Left ventricle myocardium superior (tissue), 1 donor: ENCODE data around the gene CROCC2. TPM values are rescaled to one million over a fixed set of nuclear protein-coding genes. Genes with fewer than 3 reads are reported as not detected.
"Not testable (repeated sequence)": the region's sequence is repeated elsewhere in the genome, so short reads cannot be mapped to it uniquely, and the experiment has no call there.

Experiments used
- ATAC-seq: fragments of 200-7000 bp; cut with Tn5 transposase; one replicate; pipeline ENCODE4 v1.9.1; 2020; ENCODE audit warnings: mild to moderate bottlenecking, moderate library complexity
- DNase-seq: peaks from one replicate; pipeline ENCODE4 v3.0.0-alpha.2; 2020
- intact Hi-C: fragments of 100-400 bp; cut with micrococcal nuclease; formaldehyde crosslinking; loops from one replicate; pipeline ENCODE4 v1.11.0; 2022
- total RNA-seq: library from RNA; stranded (reverse); fragmentation: NEBNext Ultra II Directional; extraction: Animal tissue kit (Norgen Biotek cat#: 25700); gene quantifications from one replicate; pipeline ENCODE4 v1.2.1, GENCODE V29; 2021
- donor health status: DM: no; HTN: yes; CAD: no; lungs with severe emphysema.

Gene CROCC2
- total RNA-seq, 1 donor from 2014 or later: not detected

DNA sequence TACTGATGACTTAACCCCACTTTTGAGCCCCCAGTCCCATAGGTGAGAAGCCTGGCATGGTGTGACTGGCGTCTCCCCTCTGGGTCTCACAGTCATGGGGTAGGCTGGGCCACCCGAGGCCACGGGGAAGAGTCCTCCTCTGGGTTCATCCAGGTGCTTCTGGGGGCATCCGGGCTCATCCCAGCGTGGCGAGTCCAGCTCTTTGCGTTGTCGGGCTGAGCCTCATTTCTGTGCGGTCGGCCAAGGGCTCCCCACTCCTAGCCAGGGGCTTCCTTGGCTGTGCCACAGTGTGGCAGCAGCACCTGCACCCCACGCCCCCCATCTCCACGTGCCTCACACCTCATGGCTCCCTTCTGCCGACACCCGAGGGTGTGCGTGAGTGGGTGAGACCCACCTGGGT is 64.7 kb downstream of the CROCC2 start:
- DNase-seq: peak; percentile 21
- no peak for ATAC-seq
- intact Hi-C loops: no loop called here

DNA sequence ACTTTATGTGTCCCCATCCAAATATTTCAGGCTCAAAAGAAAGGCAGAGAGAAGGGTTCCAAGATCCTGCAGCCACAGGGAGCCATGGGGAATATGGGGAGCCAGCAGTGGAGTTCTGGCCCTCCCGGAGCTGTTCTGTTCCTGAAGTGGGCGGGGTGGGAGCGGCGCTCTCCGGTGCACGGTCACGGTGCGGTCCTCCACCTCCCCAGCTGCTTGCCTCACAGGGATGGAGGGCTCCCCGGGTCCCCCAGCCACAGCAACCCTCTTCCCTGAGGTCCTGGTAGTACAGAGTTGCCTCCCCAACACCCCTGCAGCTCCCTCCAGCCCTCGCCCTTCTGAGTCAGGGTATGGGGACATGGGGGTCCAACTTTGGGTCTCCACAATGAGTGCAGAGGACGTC is 66.1 kb downstream of the CROCC2 start:
- ATAC-seq (no peak), DNase-seq (peak; percentile 22)
- intact Hi-C loops: no loop called here

DNA sequence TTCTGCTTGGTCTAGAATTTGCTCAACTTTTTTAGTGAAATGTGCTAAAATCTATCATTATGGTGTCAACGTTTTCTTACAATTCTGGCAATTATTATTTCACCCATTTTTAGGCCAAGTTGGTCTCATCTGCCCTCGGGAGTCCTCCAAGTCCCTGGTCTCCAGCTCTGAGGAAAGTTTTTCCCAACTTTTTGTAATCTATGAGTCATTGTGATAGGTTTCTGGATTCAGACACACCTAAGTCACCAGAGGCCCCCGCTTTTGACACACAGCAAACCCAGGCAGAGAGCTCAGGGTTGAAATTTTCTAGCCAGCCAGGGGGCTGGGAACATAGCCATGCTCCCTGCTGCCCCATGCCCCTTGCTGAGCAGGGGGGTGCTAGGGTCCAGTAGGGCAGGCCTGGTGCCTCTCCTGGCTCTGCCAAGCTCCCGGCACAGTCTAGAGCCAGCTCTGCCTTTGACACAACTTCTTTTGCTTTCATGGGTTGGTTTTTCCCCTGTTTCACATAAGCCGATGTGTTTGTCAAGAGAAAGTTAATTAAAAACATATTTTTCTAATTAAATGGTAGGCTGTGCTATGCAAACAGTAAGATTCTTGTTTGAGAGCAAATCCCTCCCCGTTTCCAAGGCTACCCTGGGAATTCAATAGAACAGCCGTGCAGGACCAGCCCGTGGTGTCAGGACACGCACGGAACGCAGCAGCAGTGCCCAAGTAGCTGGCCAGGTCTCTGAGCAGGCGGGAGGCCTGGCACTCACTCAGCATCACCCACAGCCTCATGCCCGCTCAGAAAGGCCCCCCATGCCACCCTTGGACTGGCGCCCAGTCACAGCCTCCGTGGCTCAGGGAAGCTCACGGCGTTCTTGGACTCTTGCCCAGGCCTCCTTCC is 66.7 kb downstream of the CROCC2 start:
- no peak for ATAC-seq
- DNase-seq: peak; percentile 28
- intact Hi-C loops: no loop called here

DNA sequence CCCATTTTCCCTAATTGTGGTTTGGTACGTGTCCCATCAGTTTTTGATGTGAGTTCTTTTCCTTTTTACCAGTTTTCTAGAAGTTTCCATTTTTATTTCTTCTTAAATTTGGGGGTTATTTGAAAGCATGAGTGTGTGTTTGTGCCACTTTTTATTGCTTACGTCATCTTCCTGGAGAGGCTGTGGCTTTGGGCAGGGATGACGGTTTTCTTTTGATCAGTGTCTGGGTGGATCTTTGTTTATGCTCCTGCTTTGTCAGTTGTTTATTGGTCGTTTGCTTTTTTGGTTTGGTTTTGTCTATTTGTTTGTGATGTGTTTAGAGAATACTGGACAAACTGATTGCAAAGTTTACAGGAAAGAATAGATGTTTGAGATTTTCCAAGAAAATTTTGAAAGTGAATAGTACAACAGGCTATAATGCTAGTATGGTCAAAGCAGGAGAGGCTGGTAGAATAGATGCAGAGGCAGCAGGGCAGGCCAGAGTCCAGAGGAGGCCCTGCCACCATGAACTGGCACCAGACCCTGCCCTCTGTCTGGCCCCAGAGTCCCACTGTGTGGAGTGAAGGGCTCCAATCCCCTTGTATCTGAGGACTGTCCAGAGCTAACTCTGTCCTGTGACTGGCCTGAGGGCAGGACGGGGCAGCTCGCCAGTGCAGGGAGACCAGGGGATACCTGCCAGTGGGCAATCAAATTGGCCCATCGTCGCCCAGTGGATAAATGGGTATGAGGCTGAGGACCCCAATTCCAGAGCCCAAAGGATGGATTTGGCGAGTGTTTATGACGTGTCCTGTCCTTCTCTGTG is 68.8 kb downstream of the CROCC2 start:
- ATAC-seq (no peak), DNase-seq (peak; percentile 22)
- intact Hi-C loops: no loop called here

DNA sequence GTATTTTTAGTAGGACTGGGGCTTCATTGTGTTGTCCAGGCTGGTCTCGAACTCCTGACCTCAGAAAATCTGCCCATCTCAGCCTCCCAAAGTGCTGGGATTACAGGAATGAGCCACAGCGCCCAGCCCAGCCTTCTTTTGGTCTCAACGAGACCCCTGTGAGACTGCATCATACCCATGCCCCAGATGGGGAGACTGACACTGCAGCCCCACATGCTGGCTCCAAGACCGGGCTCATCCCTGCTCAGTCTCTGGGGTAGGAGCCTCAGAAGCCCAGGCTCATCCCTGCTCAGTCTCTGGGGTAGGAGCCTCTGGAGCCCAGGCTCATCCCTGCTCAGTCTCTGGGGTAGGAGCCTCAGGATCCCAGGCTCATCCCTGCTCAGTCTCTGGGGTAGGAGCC is 69.8 kb downstream of the CROCC2 start:
- ATAC-seq, DNase-seq, intact Hi-C loops: not testable (repeated sequence)

DNA sequence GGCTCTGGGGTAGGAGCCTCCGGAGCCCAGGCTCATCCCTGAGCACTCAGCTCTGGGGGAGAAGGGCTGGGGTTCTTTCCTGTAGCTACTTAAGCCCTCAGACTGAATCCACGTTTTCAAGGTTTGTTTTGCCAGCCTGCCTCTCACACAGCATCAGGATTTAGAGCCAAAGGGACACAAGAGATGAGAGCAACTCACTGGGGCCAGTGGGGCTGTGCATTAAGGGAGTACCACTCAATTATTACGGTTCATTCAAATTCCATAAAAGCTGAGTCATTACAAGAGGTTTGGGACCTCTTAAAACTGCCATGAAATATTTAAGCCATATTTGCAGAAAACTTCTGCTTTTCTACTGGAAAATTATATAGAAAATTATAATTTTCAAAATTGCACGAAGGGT is 75.1 kb downstream of the CROCC2 start:
- intact Hi-C loops: no loop called here
- no peak for ATAC-seq
- no peak for DNase-seq

DNA sequence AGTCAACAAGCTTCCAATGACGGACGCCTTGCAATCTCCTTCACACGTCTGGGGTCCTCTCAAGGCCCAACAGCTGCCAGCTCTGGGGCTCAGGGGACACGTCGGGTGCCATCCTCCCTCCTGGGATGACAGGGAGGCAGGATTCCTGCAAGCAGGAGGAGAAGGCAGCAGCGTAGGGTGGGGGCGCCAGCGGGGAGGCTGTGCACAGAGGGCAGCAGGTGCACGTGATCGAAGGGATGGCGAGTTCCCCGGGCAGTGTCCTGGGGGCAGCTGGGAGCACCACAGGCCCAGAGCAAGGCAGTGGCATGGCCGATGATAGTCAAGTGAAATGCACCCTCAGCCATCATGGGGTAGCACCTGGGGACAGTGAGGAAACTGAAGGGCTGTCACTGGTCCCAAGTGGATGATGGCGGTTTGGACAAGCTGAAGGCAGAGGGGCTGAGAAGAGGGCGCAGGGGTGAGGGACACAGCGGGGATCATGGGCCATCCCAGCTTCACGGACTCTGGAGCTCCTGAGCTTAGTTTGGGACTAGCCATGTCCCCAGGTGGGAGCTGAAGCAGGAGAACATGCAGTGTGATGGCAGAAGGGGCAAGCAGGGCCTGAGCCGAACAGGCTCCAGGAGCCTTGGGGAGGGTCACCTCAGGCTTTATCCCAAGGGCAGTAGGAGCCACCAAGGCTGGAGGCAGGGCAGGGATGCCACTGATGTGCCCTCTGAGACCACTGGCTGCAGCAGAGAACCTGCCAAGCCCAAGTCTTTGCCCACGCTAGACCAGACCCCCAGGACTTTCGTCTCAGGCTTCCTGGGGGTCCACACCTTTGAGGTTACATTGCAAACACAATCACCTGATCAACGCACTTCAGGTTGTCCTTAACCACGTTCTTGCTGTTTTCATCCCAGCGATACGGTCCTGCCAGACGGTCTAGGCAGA is 76.0 kb downstream of the CROCC2 start:
- ATAC-seq: no peak
- intact Hi-C loops: no loop called here
- DNase-seq: peak; percentile 20

DNA sequence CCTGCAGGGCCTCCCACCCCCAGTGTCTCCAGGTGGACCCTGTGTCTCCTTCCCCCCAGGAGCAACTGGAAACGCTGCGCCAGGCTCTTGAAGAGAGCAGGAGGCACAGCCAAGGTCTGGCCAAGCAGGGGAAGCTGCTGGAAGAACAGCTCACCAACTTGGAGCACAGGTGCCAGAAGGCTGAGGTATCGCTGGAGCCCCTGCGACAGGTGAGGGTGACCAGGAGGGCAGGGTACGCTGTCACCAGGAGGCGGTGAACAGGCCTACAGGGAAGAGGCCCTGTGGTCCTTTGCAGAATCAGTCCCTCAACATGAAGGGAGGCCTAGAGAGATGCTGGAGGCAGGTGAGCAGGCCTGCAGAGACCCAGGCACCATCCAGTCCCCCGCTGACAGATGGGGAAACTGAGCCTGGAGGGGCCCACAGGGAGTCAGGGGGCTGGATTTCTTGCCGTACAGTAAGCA is 76.7 kb downstream of the CROCC2 start:
- intact Hi-C loops: no loop called here
- no peak for DNase-seq
- ATAC-seq: no peak

DNA sequence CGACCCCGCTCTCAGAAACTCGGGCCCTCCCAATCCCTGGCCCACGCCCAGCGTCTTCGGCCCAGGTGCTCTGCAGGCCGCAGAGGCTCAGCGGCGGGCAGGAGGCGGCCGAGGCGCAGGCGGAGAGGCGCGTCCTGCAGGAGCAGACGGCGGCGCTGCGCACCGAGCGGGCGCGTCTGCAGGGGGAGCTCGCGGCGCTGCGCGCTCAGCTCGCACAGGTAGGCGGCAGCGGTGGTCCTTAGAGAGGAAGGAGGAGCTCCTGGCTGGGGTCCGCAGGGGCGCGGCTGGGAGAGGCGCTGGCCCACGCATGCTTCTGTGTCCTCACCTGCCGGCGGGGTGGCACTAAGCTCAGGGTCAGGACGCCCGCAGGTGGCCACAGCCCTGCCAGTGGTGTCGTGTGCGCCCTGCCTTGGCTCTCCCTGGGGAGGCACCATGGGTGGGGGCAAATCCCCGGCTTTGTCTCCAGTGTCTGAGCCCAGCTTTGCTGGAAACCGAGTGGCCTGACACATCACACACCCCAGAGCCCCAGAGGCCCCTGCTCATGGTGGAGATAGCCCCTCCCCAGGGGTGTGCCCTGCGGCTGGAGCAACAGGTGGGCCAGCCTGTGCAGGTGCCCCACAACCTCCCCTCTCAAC is 77.3 kb downstream of the CROCC2 start:
- DNase-seq: peak; percentile 60
- peak; percentile 78 for ATAC-seq
- intact Hi-C loops: no loop called here

DNA sequence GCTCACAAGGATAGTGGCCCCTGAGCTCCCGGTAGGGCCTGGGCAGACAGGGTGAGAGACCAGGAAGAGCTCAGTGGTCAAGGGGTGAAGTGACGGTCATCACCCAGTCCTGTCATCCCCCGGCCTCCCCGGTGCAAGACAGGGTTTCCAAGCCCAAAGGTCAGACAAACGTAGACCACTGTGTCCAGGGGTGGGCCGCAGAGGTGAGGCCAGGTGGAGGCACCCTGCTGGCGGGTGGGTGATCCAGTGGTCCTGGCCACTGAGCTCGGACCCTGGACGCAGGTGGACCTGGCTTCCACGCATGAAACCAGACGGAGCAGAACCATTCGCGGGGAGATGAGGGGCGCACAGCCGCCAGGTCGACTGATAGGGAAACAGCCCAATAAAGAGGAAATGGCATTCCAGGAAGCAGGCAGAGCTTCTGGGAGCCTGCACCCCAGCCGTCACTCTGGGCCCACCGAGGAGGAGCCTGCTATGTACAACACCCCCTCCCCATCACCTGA is 77.9 kb downstream of the CROCC2 start:
- DNase-seq (no peak), ATAC-seq (no peak)
- intact Hi-C loops: no loop called here

DNA sequence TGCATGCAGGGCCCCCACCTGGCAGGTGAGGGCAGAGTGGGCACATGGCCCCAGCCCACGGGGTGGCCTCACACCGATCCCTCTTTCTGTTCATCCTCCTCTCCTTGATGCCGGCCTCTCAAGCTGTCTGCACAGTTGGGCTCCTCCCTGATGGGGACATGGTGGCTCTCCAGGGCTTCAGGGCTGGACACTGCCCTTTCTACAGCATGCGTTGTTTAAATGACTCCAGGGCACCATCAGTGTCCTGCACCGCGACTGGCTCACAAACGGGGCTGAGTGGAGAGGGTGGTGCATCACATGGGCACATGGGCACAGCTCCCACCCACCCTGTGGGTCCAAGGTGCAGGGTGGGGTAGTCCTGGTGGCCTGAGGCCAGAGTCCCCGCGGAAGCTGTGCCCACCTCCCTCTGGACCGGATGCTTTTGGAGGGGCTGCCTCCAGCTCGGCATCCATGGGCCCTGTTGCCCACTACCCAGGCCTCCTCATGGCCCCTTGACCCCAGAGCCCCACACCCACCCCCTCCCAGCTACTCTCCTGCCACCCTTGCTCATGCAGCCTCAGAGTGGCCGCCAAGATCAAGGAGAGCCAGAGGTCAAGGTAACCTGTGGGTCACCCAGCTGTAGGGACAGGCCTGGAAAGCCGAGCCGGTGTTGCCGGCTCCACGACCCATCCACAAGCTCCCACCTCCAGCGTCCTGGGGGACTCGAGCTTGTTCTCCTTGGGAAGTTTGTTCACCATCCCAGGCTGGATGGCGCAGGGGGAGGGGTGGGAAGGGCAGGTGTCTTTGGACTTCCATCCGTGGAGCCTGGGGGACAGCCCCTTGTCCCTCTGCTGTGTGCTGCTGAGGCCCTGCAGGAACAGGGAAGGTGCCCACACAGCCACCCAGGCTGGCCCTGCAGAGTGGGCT is 80.0 kb downstream of the CROCC2 start:
- intact Hi-C loops: no loop called here
- DNase-seq: peak; percentile 20
- ATAC-seq: no peak

DNA sequence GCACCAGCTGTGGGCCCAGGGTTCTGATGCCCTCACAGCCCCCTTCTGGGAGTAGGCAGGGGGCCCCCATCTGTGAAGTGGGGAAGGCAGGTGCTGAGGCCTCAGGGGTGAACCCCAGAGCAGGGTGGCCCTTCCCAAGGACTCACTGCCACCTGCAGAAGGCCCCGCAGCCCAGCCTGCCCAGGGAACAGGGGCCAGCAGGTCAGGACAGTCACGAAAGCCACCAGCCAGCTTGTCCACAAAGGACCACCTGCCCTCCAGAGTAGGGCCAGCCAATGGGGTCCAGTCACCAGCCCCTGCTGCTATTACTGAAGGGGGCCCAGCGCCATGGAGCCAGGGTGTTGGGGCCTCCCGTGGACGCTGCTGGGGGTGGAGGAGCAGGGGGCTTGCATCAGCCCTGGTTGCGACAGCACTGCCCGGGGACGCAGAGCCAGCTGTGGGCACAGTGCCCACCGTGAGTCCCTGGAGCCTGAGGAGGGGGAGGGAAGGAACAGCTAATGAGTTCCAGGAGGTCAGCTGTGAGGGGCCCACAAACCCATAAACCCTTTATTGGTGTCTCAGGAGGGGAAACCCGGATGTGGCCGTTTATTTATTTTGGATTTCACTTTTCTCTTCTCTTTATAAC is 80.8 kb downstream of the CROCC2 start:
- DNase-seq: peak; percentile 76
- intact Hi-C loops: no loop called here

DNA sequence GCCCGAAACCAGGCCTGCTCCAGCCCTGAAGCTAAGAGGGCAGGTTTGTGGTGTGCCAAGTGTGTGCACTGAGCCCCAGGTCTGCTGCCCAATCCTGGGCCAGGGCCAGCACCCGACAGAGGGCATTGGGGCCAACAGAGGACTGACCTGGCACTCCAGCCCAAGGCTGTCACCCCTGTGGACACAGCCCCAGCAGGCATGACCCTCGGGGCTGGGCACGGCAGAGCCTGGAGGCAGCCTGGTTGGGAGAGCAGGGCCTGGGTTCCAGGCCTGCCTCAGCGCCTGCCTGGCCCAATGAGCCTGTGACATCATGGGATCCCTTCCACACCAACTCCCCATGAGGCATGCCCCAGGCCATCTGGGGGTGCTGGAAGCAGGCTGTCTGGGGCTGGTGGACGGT is 81.5 kb downstream of the CROCC2 start:
- DNase-seq: peak; percentile 35
- intact Hi-C loops: no loop called here
- no peak for ATAC-seq

More for the DNA sequence above, 80.8 kb downstream of the CROCC2 start:
- peak; percentile 53 for ATAC-seq

DNA sequence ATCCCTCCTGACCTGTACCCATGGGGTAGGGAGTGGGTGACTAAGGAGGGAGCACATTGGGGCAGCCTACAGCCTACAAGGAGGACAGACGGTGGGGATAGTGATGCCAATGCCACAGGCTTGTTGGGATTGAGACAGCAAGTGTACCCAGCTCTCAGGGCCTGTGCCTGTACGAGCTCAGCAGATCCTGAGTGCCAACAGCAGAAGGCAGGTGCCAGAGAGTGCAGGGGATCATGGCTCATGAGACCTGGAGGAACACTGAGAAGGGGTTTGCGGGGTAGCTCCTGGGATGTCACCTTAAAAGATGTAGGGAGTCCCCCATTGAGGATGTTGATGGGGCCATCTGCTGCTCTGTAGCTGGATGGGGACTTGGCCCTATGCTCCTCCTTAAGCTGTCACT is 82.0 kb downstream of the CROCC2 start:
- ATAC-seq (no peak), DNase-seq (no peak)
- intact Hi-C loops: no loop called here

DNA sequence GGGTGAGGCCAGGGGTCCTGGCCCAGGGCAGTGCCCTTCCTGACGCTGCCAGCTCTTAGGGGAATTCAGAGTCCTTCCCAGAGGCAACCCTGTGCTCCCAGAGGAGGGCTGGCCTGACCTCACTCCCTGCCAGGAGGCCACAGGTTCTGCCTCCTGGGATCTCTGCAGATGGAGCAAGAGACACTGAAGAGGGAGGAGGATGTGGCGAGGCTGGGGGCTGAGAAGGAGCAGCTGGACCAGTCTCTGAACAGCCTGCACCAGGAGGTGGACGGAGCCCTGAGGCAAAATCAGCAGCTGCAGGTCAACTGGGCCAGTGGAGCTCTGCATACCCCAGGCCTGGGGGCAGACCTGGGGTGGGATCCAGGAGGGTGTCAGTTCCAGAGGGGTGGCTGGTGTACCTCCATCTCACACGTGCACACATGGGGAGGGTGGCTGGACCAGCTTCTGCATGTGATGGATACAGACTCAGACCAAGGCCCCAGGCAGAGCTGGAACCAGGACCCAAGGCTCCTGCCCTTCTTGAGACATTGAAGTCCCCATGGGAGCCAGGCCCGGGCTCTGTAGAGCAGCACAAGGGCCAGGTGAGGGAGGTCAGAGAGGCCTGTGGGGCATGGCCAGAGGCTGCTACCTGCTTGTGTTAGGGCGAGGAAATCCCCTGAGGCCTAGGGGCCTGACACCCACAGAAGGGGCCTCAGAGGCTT is 82.6 kb downstream of the CROCC2 start:
- intact Hi-C loops: no loop called here
- peak; percentile 33 for DNase-seq
- ATAC-seq: no peak

DNA sequence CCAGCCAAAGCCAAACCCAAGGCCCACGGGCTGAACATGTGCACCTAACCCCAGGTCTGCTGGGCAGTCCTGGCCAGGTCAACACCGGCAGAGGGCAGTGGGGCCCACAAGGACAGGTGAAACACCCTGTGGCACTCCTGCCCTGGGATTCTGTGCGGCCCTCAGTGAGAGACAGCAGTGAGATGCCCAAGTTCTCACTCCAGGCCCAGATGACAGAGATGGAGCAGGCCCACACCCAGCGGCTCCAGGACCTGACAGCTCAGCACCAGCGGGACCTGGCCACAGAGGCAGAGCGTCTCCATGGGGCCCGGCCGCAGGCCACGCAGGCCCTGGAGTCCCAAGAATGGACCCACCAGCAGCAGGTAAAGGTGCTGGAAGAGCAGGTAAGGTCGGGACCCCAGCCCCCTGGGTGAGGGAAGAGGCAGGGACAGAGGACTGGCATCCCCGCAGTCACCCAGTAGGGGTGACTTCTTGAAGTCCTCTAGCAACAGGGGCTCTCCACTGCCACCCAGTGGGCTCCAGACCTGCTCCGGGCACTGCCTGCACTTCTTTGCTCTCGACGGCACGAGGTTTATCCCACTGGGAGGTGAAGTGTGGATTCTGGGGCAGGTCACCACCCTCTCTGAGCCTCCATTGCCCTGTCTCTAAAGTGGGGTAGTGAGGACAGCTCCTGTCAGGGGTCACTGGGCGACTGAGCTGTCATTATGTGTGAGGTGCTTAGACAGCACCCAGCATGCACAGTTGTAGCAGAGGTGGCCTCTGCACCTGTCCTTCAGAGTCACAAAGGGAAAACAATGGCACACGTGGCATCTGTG is 83.5 kb downstream of the CROCC2 start:
- intact Hi-C loops: no loop called here
- DNase-seq (peak; percentile 61), ATAC-seq (no peak)
